GM12892 (cell line): ENCODE results near the gene BTG4.

ENCODE experiments used
- POLR2A ChIP-seq: IDR thresholded peaks from 2 replicates; pipeline ENCODE4 v1.6.1; 2011; ENCODE audit warnings: low read depth, low read length, control low read depth
- TAF1 ChIP-seq: IDR thresholded peaks from 2 replicates; pipeline ENCODE4 v1.6.1; 2011; ENCODE audit warnings: low read depth, mild to moderate bottlenecking, control low read depth, low read length, borderline replicate concordance

GRCh38 chr11:111518668-111519067 is 6.5 kb upstream of the BTG4 start:
- TF ChIP-seq POLR2A, result no peak
- no peak for TF ChIP-seq TAF1
